CD14-positive monocyte (primary cell): ENCODE results near the gene PATJ. TPM values are rescaled to one million over a fixed set of nuclear protein-coding genes. Genes with fewer than 3 reads are reported as not detected.

Source experiments
- DNase-seq, 3 donors: peaks; one replicate each; pipeline ENCODE4 v3.0.0-alpha.2; 2011 to 2022
- H2AFZ ChIP-seq: 2 replicates; pipeline ENCODE4 v1.6.0; 2012; ENCODE audit warnings: mild to moderate bottlenecking, low read depth, low read length, inconsistent platforms; ENCODE audit not compliant: insufficient read depth, poor library complexity, severe bottlenecking
- H3K27ac ChIP-seq, 2 donors: 1 replicate in 1 of 2; 2 replicates in 1 of 2; pipeline ENCODE4 v1.5.1; 2012 to 2013; ENCODE audit warnings: low read length in 2 of 2, control low read depth in 1 of 2, inconsistent platforms in 1 of 2, low read depth in 1 of 2, mild to moderate bottlenecking in 1 of 2
- H3K27me3 ChIP-seq, 2 donors: one replicate each; pipeline versions ENCODE4 v1.6.0 to v1.6.1; 2011 to 2013; ENCODE audit warnings: low read length in 2 of 2; ENCODE audit not compliant: control insufficient read depth in 2 of 2, insufficient read depth in 2 of 2
- H3K36me3 ChIP-seq, 2 donors: replicated peaks in 1 of 2; 1 replicate in 1 of 2; 2 replicates in 1 of 2; pipeline versions ENCODE4 v1.5.1 to v1.6.1; 2012 to 2013; ENCODE audit warnings: low read length in 2 of 2, control low read depth in 1 of 2, inconsistent platforms in 1 of 2, mild to moderate bottlenecking in 1 of 2; ENCODE audit not compliant: insufficient read depth in 2 of 2, control insufficient read depth in 1 of 2
- H3K4me1 ChIP-seq, 2 donors: 1 replicate in 1 of 2; 2 replicates in 1 of 2; pipeline versions ENCODE4 v1.5.1 to v1.6.1; 2012 to 2013; ENCODE audit warnings: low read length in 2 of 2, control low read depth in 1 of 2, inconsistent platforms in 1 of 2, mild to moderate bottlenecking in 1 of 2, moderate library complexity in 1 of 2; ENCODE audit not compliant: insufficient read depth in 2 of 2, control insufficient read depth in 1 of 2
- H3K4me2 ChIP-seq: replicated peaks from 2 replicates; pipeline ENCODE3; 2012; ENCODE audit warnings: low read length, moderate library complexity, mild to moderate bottlenecking; ENCODE audit not compliant: poor library complexity, severe bottlenecking; ENCODE audit errors: extremely low read depth
- H3K4me3 ChIP-seq, 3 experiments: fragments of 200-600 bp in 1 of 3; sonication (generic) in 1 of 3; replicated peaks in 1 of 3; 1 replicate in 2 of 3; 2 replicates in 1 of 3; pipeline ENCODE4 v1.5.1; 2011 to 2013; ENCODE audit warnings: low read length in 3 of 3, mild to moderate bottlenecking in 3 of 3, control low read depth in 2 of 3, low read depth in 2 of 3, inconsistent platforms in 1 of 3, moderate library complexity in 1 of 3
- H3K79me2 ChIP-seq: 2 replicates; pipeline ENCODE4 v1.6.0; 2012; ENCODE audit warnings: mild to moderate bottlenecking, control low read depth, inconsistent platforms, low read length, moderate library complexity; ENCODE audit not compliant: insufficient read depth
- H3K9ac ChIP-seq: 2 replicates; pipeline ENCODE4 v1.6.0; 2017; ENCODE audit warnings: low read length, mild to moderate bottlenecking; ENCODE audit not compliant: insufficient read depth, poor library complexity, severe bottlenecking
- H3K9me3 ChIP-seq, 2 donors: replicated peaks in 1 of 2; 1 replicate in 1 of 2; 2 replicates in 1 of 2; pipeline versions ENCODE4 v1.5.1 to v1.6.1; 2012 to 2013; ENCODE audit warnings: low read length in 2 of 2, control low read depth in 1 of 2; ENCODE audit not compliant: control insufficient read depth in 1 of 2, insufficient read depth in 1 of 2
- H4K20me1 ChIP-seq: 2 replicates; pipeline ENCODE4 v1.6.0; 2012; ENCODE audit warnings: mild to moderate bottlenecking, low read length, control low read depth, moderate library complexity; ENCODE audit not compliant: insufficient read depth
- H3K27ac Mint-ChIP-seq, 7 donors: one replicate each; pipeline ENCODE4 v1.8.0; 2020; ENCODE audit warnings: mild to moderate bottlenecking in 7 of 7, mixed read lengths in 7 of 7, moderate library complexity in 6 of 7, inconsistent platforms in 2 of 7
- H3K27me3 Mint-ChIP-seq, 3 donors: one replicate each; pipeline ENCODE4 v1.8.0; 2021 to 2022; ENCODE audit warnings: low read depth in 3 of 3, mild to moderate bottlenecking in 3 of 3, mixed read lengths in 3 of 3, moderate library complexity in 3 of 3, inconsistent platforms in 1 of 3
- H3K36me3 Mint-ChIP-seq, 2 donors: one replicate each; pipeline ENCODE4 v1.8.0; 2020; ENCODE audit warnings: mixed read lengths in 2 of 2, inconsistent platforms in 1 of 2, mild to moderate bottlenecking in 1 of 2
- H3K4me1 Mint-ChIP-seq: one replicate; pipeline ENCODE4 v1.8.0; 2020; ENCODE audit warnings: mild to moderate bottlenecking, mixed read lengths
- H3K4me3 Mint-ChIP-seq, 2 donors: one replicate each; pipeline ENCODE4 v1.8.0; 2020; ENCODE audit warnings: mild to moderate bottlenecking in 2 of 2, mixed read lengths in 2 of 2, moderate library complexity in 1 of 2
- H3K9me3 Mint-ChIP-seq, 7 donors: one replicate each; pipeline ENCODE4 v1.8.0; 2020 to 2022; ENCODE audit warnings: mixed read lengths in 7 of 7, mild to moderate bottlenecking in 6 of 7, moderate library complexity in 6 of 7, inconsistent platforms in 2 of 7
- CTCF ChIP-seq: fragments of 200-600 bp; IDR thresholded peaks from one replicate; pipeline ENCODE4 v1.8.0; 2022; ENCODE audit warnings: antibody characterized with exemption, mild to moderate bottlenecking
- WGBS: methylation state at CpG from one replicate; pipeline ENCODE4 v1.1.5; 2013; ENCODE audit warnings: missing lambda C conversion rate; ENCODE audit not compliant: insufficient coverage; 5-methylcytosine and 5-hydroxymethylcytosine counted together
- intact Hi-C, 2 donors: fragments of 100-400 bp; cut with micrococcal nuclease; formaldehyde crosslinking; loops; one replicate each; pipeline versions ENCODE4 v1.15.0 to v1.15.1; 2023
- polyA plus RNA-seq, 3 donors: library from polyadenylated mRNA; depleted of rRNA in 1 of 3; unstranded in 2 of 3; stranded (reverse) in 1 of 3; fragments of 300-500 nt in 2 of 3; fragments of >200 nt in 1 of 3; fragmentation: Illumina TruSeq in 2 of 3; gene quantifications; 1 replicate in 2 of 3; 2 replicates in 1 of 3; pipeline ENCODE4 v1.2.3, GENCODE V29; 2012 to 2021

PATJ gene
- polyA plus RNA-seq, 3 donors: 0.01 to 0.23 TPM; not detected in 1

GRCh38 chr1:62212411-62212810 lies 470.1 kb downstream of the PATJ start:
- Mint-ChIP-seq H3K27ac (no peak overlapping the region), H3K4me3 (no peak overlapping the region), H3K27me3 (peaks cover 0 to 5% (median 2%) of the 10 kb centered on the region in 3 donors), H3K36me3 (peaks cover 0 to 2% of the 10 kb centered on the region in 2 donors), H3K9me3 (peaks cover 13 to 40% (median 27%) of the 10 kb centered on the region in 7 donors), H3K4me1 (peaks cover 26% of the 10 kb centered on the region)
- no peak overlapping the region for H3K4me2 ChIP-seq
- H3K27me3 ChIP-seq: no peaks in the 10 kb centered on the region
- H3K79me2 ChIP-seq: no peaks in the 10 kb centered on the region
- DNase-seq: no peak
- H3K9me3 ChIP-seq: peaks cover 6 to 7% of the 10 kb centered on the region in 2 donors
- no peak for TF ChIP-seq CTCF
- H3K36me3 ChIP-seq: no peaks in the 10 kb centered on the region
- H2AFZ ChIP-seq: no peak overlapping the region
- intact Hi-C loops: no loop called here
- H4K20me1 ChIP-seq: no peaks in the 10 kb centered on the region
- H3K4me1 ChIP-seq: peaks cover 3 to 25% of the 10 kb centered on the region in 2 donors
- no peak overlapping the region for H3K4me3 ChIP-seq
- H3K27ac ChIP-seq: no peak overlapping the region
- H3K9ac ChIP-seq: no peak overlapping the region
- WGBS: 100% methylated on average over 1 of the region's 6 CpGs

- H3K36me3 ChIP-seq: no peaks in the 10 kb centered on the region
- peaks cover 0 to 1% of the 10 kb centered on the region in 2 donors for H3K36me3 Mint-ChIP-seq
- H3K79me2 ChIP-seq: no peaks in the 10 kb centered on the region
- H3K9me3 ChIP-seq: peaks cover 6 to 7% of the 10 kb centered on the region in 2 donors
- peak overlapping the region in 1 of 7 donors; percentile 68 for H3K27ac Mint-ChIP-seq
- intact Hi-C loops: no loop called here
- no peak overlapping the region for H3K4me2 ChIP-seq
- 100% methylated on average over 2 of the region's 6 CpGs for WGBS
- H3K27me3 Mint-ChIP-seq: peaks cover 0 to 5% (median 2%) of the 10 kb centered on the region in 3 donors
- no peaks in the 10 kb centered on the region for H3K27me3 ChIP-seq
- H3K4me3 Mint-ChIP-seq: no peak overlapping the region
- peaks cover 3 to 26% of the 10 kb centered on the region in 2 donors for H3K4me1 ChIP-seq
- no peaks in the 10 kb centered on the region for H4K20me1 ChIP-seq
- TF ChIP-seq CTCF: no peak
- no peak overlapping the region for H3K27ac ChIP-seq
- no peak overlapping the region for H3K9ac ChIP-seq
- H2AFZ ChIP-seq: no peak overlapping the region
- DNase-seq: no peak
- peaks cover 13 to 35% (median 25%) of the 10 kb centered on the region in 7 donors for H3K9me3 Mint-ChIP-seq
- H3K4me1 Mint-ChIP-seq: peaks cover 34% of the 10 kb centered on the region
- H3K4me3 ChIP-seq: no peak overlapping the region
Observed at GRCh38 chr1:62213075-62213914, 471.0 kb downstream of the PATJ start.
